BE2C (cell line): ENCODE data around the gene BICD1.

Experiments used
- DNase-seq: peaks from one replicate; pipeline ENCODE4 v3.0.0-alpha.2; 2020
- H3K27me3 ChIP-seq: fragments of 250-450 bp; sonication (Bioruptor Pico); 2 replicates; pipeline ENCODE4 v1.5.1; 2020; ENCODE audit warnings: mild to moderate bottlenecking
- H3K36me3 ChIP-seq: fragments of 250-450 bp; sonication (Bioruptor Pico); 2 replicates; pipeline ENCODE4 v1.5.1; 2020; ENCODE audit warnings: mild to moderate bottlenecking
- H3K4me1 ChIP-seq: fragments of 250-450 bp; sonication (Bioruptor Pico); 2 replicates; pipeline ENCODE4 v1.5.1; 2020
- H3K4me3 ChIP-seq: 2 replicates; pipeline ENCODE4 v1.5.1; 2011; ENCODE audit warnings: low read depth, low read length
- H3K9me3 ChIP-seq: fragments of 250-450 bp; sonication (Bioruptor Pico); 2 replicates; pipeline ENCODE4 v1.5.1; 2020
- CTCF ChIP-seq: IDR thresholded peaks from 2 replicates; pipeline ENCODE4 v1.5.1; 2012; ENCODE audit warnings: mild to moderate bottlenecking, low read depth, low read length

Gene BICD1

DNA sequence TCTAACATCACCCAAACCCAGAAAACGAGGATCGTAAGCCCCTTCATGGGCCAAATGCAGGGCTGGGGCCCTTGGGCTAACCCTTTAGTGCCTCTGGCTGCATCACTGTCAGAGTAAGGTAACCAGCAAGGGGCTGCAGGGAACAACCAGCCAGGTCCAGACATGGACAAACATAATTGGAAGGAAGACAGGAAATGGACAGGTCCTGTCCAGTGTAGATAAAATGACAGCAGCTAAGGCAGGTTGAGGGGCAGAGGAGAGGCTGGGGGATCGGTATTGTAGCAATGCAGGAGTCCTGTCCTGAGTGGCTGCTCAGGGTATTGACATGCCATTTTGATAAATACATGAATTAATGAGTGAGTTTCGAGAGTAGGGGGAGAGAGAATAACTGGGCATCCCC, 29.8 kb downstream of the BICD1 start:
- no peak for DNase-seq
- H3K4me1 ChIP-seq: peaks cover 34% of the 10 kb centered on the region
- H3K4me3 ChIP-seq: no peak overlapping the region
- no peaks in the 10 kb centered on the region; the same call in 1 of the 2 replicates for H3K9me3 ChIP-seq
- TF ChIP-seq CTCF: no peak
- no peaks in the 10 kb centered on the region; the same call in 1 of the 2 replicates for H3K36me3 ChIP-seq
- no peaks in the 10 kb centered on the region for H3K27me3 ChIP-seq

- H3K4me3 ChIP-seq: no peak overlapping the region
- H3K4me1 ChIP-seq: peaks cover 28% of the 10 kb centered on the region
- no peak for TF ChIP-seq CTCF
- DNase-seq: no peak
- H3K36me3 ChIP-seq: no peaks in the 10 kb centered on the region
- H3K9me3 ChIP-seq: no peaks in the 10 kb centered on the region
- no peaks in the 10 kb centered on the region for H3K27me3 ChIP-seq
Measured at GRCh38 chr12:32139064-32139421, 32.4 kb downstream of the BICD1 start.

DNA sequence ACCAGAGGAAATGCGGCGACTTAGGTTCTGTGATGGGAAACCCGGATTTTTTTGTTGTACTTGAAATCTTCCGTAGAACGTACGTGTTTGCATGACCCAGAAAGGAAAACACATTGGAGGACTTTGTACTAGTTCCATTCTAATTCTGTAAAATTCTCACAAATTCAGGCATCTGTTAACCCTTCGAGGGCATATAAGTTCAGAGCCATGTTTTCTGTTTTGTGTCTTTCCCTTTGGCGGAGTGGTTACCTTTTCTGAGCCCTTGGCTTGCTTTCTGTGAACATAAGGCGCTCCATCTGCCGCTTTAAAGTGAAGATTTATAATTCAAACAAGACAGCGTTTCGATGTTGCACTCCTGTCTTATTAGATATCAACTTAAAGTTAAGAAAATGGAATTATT, 34.2 kb downstream of the BICD1 start:
- no peak for DNase-seq
- TF ChIP-seq CTCF: no peak
- Histone ChIP-seq H3K9me3 (no peaks in the 10 kb centered on the region), H3K36me3 (no peaks in the 10 kb centered on the region), H3K4me3 (no peak overlapping the region), H3K4me1 (peaks cover 18% of the 10 kb centered on the region), H3K27me3 (no peaks in the 10 kb centered on the region)

- Histone ChIP-seq H3K9me3 (no peaks in the 10 kb centered on the region), H3K27me3 (no peaks in the 10 kb centered on the region), H3K36me3 (peaks cover 4% of the 10 kb centered on the region; the same call in 1 of the 2 replicates), H3K4me3 (no peak overlapping the region), H3K4me1 (peaks cover under 1% of the 10 kb centered on the region; the same call in 1 of the 2 replicates)
- no peak for TF ChIP-seq CTCF
- no peak for DNase-seq
Measured at GRCh38 chr12:32145096-32145495, 38.4 kb downstream of the BICD1 start.

GRCh38 chr12:32146074-32146873, 39.6 kb downstream of the BICD1 start:
- Histone ChIP-seq H3K4me1 (peaks cover 2% of the 10 kb centered on the region), H3K27me3 (no peaks in the 10 kb centered on the region), H3K9me3 (no peaks in the 10 kb centered on the region), H3K36me3 (peaks cover 6% of the 10 kb centered on the region; the same call in 1 of the 2 replicates), H3K4me3 (no peak overlapping the region)
- TF ChIP-seq CTCF: no peak
- no peak for DNase-seq

GRCh38 chr12:32148372-32148771, 41.7 kb downstream of the BICD1 start:
- H3K36me3 ChIP-seq: peaks cover 8% of the 10 kb centered on the region; the same call in 1 of the 2 replicates
- no peaks in the 10 kb centered on the region for H3K27me3 ChIP-seq
- no peak for DNase-seq
- H3K4me1 ChIP-seq: peaks cover 2% of the 10 kb centered on the region
- no peak for TF ChIP-seq CTCF
- H3K4me3 ChIP-seq: no peak overlapping the region
- H3K9me3 ChIP-seq: no peaks in the 10 kb centered on the region
